HG03066 (cell line): ENCODE measurements around the gene FUNDC1.

Source experiments
- ATAC-seq: cut with Tn5 transposase; IDR thresholded peaks from one replicate; pipeline ENCODE4 v1.9.1; 2021; ENCODE audit warnings: low read depth; ENCODE audit not compliant: unreplicated experiment

FUNDC1 gene

GRCh38 chrX:44483965-44484606 is 58.6 kb downstream of the FUNDC1 start:
- no peak for ATAC-seq

GRCh38 chrX:44482575-44482974 is 60.1 kb downstream of the FUNDC1 start:
- ATAC-seq: no peak

GRCh38 chrX:44480591-44480990 is 62.1 kb downstream of the FUNDC1 start:
- no peak for ATAC-seq

- ATAC-seq: no peak
These were observed 68.2 kb downstream of the FUNDC1 start for GRCh38 chrX:44474410-44474809.
